ENCODE results near the gene NPNT.

The NPNT gene

DNA sequence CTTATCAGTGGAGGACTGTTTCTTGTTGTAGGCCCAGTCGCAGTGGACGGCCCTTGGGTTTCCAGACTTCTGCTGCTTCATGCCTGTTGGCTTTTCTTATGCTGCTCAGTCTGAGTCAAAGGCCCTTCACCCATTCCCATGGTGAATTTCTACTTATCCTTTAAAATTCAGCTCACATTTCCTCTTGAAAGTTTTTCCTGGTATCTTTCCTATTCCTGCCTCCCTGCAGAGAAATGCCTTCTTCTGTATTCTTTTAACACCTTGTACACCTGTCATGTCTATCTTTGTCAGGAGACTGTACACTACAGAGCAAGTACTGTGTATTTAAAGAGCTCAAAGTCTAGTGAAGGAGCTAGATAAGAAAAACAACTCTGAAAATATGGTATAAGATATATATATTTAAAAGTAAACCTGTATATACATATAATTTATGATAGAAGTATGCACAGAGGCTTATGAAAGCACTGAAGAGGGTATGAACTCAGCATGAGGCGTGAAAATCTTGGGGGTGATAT, 22.0 kb downstream of the NPNT start:
- DNase-seq (ENCODE audit: low spot score) = no peak

- no peak for DNase-seq (ENCODE audit: low spot score)
Observed at GRCh38 chr4:105921301-105921700, 26.0 kb downstream of the NPNT start.

- no peak for DNase-seq (ENCODE audit: low spot score)
Observed at GRCh38 chr4:105923497-105924238, 28.4 kb downstream of the NPNT start.

DNA sequence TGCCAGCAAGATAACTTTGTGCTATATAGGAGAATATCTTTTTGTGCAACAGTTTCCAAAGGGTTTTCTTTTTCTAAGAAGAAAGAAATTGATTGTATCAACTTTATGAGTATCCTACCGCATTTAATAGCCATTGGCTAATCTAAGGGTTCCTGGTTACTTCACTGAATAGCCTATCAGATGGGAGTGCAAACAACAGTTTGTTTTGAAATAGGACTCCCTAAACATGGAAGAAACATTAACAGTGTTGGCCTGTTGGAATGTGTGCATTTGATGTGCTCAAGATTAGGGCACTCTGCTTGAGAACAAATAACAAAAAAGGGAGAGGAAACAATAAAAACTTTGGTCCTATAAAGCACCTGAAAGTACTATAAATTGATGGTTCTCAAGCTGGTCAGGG, 29.1 kb downstream of the NPNT start:
- no peak for DNase-seq (ENCODE audit: low spot score)

DNA sequence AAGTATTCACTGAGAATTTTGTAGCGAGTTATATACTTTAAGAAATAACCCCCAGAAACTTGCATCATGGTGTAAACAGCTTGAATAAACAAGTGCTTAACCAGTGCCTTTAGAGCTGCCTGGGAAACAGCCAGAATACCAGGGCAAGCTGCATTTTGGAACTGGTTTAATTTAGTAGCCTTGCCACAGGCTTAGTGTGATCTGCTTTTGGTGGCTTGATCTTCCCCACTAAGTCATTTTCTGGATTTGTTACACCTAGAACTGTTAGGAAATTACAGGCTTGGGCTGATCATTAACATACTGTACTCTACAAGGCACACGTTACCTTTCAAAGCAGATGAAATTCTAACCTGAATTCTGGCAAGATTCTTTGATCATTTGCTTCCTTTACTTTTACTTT, 35.4 kb downstream of the NPNT start:
- DNase-seq (ENCODE audit: low spot score) = no peak

- no peak for DNase-seq (ENCODE audit: low spot score)
Observed at GRCh38 chr4:105933083-105933482, 37.8 kb downstream of the NPNT start.

GRCh38 chr4:105934386-105934785, 39.1 kb downstream of the NPNT start:
- DNase-seq (ENCODE audit: low spot score) = no peak

GRCh38 chr4:105936901-105937300, 41.6 kb downstream of the NPNT start:
- no peak for DNase-seq (ENCODE audit: low spot score)

GRCh38 chr4:105937759-105938158, 42.5 kb downstream of the NPNT start:
- DNase-seq (ENCODE audit: low spot score) = no peak

DNA sequence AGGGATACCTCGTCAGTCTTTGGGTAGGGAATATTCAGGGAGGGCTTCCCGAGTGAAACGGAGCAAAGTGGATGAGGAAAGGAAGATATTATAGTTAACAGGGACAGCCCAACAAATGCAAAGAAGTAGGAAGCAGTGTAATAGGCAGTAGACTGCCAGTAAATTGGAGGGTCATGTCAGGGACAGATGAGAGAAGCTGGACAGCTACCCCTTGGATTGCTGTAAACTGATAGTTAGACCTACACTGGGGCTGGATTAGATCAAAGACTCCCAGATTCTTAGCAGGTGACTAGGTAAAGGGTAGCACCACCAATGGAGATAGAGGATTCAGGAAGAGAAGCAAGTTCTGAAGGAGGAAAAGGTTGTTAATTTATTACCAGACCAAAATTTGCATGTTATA, 48.0 kb downstream of the NPNT start:
- no peak for DNase-seq (ENCODE audit: low spot score)

DNA sequence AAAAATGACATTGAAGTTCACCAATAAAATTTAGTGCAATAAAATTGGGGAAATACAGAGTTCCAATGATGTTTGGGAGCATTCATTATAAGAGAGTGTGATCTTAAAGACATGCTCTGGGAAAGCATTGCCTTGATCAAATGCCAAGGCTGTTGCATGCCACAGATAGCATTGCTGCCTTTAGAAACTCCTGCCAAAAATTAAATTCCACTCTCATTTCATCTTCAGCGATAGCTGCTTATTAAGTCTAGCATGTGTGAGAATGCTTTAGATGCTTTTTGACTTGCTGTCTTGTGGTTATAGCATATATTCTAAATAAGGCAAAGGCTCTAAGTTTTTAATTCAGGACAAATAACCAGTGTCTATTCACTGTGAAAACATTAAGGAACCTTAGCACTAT, 49.3 kb downstream of the NPNT start:
- DNase-seq (ENCODE audit: low spot score) = no peak

GRCh38 chr4:105946771-105947170, 51.5 kb downstream of the NPNT start:
- DNase-seq (ENCODE audit: low spot score) = no peak

GRCh38 chr4:105950701-105951100, 55.4 kb downstream of the NPNT start:
- DNase-seq (ENCODE audit: low spot score) = no peak

DNA sequence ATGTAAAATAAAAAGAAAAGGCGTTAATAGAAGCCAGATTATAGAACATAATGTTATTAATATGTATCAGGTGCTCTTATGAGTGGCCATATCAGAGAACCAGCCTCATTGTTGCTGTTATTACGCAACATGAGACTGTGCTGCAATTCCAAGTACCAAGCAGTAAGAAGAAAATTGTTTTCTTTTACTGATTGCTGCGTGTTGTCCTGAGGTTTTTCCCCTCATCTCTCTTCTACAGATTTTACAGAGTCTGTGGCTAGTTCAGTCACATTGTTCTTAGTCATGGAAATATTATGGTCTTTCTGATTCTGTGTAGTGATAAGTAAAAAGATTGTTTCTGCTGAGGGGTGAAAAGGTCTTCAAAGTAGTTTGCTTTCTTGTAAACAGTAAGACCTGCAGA, 55.9 kb downstream of the NPNT start:
- no peak for DNase-seq (ENCODE audit: low spot score)

DNA sequence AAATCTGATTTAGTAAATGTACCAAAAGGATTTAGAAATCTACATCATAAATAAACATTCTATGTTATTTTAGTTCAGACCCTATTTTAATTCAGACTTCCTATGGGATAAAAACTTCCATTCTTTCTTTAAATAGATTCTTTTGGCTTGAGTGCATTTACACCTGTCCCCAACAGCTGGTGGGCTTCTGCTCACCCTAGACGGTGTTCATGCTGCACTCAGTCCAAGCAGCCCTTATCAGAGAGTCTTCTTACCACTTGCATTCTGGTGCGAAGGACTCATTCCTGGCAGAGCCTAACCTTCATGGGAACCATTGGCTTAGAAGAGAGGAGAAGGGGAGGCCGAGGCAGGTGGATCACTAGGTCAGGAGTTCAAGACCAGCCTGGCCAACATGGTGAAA, 57.3 kb downstream of the NPNT start:
- DNase-seq (ENCODE audit: low spot score) = no peak

DNA sequence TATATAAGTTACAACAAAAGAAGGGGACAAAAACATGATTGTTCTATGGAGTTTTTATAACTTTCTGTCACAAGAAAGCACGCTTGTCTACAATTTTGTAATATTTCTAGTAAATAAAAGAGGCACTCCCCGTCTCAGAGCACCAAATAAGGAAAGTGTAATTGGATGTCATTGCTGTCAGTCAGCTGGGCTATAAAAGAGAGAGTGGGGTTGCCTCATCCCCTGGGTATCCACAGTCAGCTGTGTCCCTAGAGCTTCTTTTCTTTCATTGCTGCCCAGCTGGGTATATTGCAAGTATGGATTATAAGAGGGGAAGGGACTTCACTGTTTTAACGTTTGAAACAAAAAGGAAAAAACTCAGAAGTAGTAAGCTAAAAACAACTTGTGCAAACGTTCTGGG, 61.3 kb downstream of the NPNT start:
- DNase-seq (ENCODE audit: low spot score) = no peak

GRCh38 chr4:105957680-105958079, 62.4 kb downstream of the NPNT start:
- DNase-seq (ENCODE audit: low spot score) = no peak

DNA sequence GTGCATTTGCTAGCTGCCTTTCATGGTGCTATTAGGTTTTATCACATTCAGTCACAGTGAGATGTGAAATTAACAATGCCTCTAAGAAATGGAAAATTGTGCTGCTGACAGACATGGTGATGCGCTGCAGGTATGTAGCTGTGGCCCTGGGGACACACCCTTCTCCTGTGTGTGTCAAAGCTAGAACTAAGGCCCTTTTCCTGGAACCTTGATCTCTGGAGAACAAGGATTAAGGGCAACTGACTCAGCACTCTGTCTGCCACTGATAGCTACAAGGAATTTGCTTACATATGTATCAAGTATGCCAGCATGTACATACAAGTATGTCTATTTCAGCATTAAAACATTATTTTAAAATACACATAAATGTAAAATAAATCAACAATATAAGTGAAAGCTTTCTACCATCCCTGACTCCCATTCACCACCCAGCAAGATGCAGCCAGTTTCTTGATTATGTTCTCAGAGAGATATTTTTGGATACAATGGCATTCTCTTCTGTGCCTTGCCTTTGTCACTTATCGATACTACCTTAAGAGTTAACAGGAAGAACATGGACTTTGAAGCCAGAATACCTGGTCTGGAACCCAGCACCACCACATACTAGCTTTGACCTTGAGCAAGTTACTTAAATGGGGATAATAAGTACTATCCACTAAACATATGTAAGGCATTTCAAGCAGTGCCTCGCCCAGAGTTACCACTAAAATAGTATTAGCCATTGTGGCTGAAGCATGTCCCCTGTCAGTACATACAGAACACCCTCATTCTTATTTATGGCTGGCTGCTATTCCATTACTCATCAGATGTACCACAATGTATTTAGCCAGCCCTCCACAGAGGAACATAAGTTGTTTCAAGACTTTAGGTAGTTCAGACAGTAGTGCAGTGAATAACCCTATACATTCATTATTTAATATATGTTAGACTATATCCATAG, 68.5 kb downstream of the NPNT start:
- no peak for DNase-seq (ENCODE audit: low spot score)

GRCh38 chr4:105965183-105965800, 70.0 kb downstream of the NPNT start:
- DNase-seq (ENCODE audit: low spot score) = no peak

GRCh38 chr4:105966051-105966450, 70.8 kb downstream of the NPNT start:
- DNase-seq (ENCODE audit: low spot score) = no peak

DNA sequence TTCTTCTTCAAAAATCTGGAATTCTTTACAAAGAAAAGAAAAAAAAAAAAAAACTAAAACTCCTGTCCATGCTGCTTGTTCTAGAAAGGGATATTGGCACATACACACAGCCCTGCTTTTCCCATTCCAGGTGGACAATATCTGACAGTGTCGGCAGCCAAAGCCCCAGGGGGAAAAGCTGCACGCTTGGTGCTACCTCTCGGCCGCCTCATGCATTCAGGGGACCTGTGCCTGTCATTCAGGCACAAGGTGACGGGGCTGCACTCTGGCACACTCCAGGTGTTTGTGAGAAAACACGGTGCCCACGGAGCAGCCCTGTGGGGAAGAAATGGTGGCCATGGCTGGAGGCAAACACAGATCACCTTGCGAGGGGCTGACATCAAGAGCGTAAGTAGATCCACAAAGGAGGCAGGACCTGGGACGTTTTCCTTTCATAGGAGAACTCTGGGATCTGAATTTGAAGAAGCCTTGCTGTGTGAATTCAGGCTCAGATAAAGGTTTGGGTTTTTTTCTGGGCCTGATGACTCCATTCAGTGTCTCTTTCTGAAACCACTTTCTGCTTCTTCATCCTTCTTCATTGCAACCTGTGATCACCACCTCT, 71.9 kb downstream of the NPNT start:
- no peak for DNase-seq (ENCODE audit: low spot score)

- DNase-seq (ENCODE audit: low spot score) = no peak
Observed at GRCh38 chr4:105969575-105969974, 74.3 kb downstream of the NPNT start.

Measured in activated CD4-positive, alpha-beta T cell treated with anti-CD3 and anti-CD28 coated beads, Interleukin-2, Interleukin-4, amounts not matched to agents 100 ng/mL and 50 ng/mL, durations not matched to agents 16 hours and 8 hours (primary cell).